ENCODE data around the gene RNF123. TPM values are rescaled to one million over a fixed set of nuclear protein-coding genes. Genes with fewer than 3 reads are reported as not detected.
A peak's percentile ranks its signal among the peaks of the same experiment; 100 is the strongest.

Gene RNF123
- total RNA-seq, 2 donors from 2014 or later: 28.3 to 29.4 TPM

- Histone ChIP-seq H3K4me3 (no peak overlapping the region), H3K4me1 (ENCODE audit: control insufficient read depth in 1 of 2, low read depth in 2 of 2) (peaks cover 20 to 39% of the 10 kb centered on the region in 2 donors), H3K9me3 (no peaks in the 10 kb centered on the region), H3K36me3 (peaks cover 12% of the 10 kb centered on the region), H3K27ac (peak overlapping the region in 1 of 2 donors; percentile 98), H3K27me3 (replicated peaks; ENCODE audit: insufficient read depth) (no peaks in the 10 kb centered on the region)
- DNase-seq (ENCODE audit: low spot score) (no peak), ATAC-seq (ENCODE audit: insufficient number of reproducible peaks, low FRiP score, low read depth) (no peak)
- TF ChIP-seq CTCF (IDR thresholded peaks at IDR 0.05): no peak
Measured at GRCh38 chr3:49721896-49722781, 32.8 kb downstream of the RNF123 start.

- H3K4me1 ChIP-seq (ENCODE audit: control insufficient read depth in 1 of 2, low read depth in 2 of 2): peaks cover 20 to 39% of the 10 kb centered on the region in 2 donors
- ATAC-seq (ENCODE audit: insufficient number of reproducible peaks, low FRiP score, low read depth): no peak
- no peaks in the 10 kb centered on the region for H3K9me3 ChIP-seq
- no peak for TF ChIP-seq CTCF (IDR thresholded peaks at IDR 0.05)
- peaks cover 20% of the 10 kb centered on the region for H3K36me3 ChIP-seq
- peak overlapping the region; percentile 97 for H3K4me3 ChIP-seq
- H3K27ac ChIP-seq: peak overlapping the region; percentile 94 to 98
- no peaks in the 10 kb centered on the region for H3K27me3 ChIP-seq (replicated peaks; ENCODE audit: insufficient read depth)
- no peak for DNase-seq (ENCODE audit: low spot score)
Measured at GRCh38 chr3:49722896-49723295, 33.5 kb downstream of the RNF123 start.

- no peak for TF ChIP-seq CTCF (IDR thresholded peaks at IDR 0.05)
- no peak for DNase-seq (ENCODE audit: low spot score)
- peaks cover 20 to 39% of the 10 kb centered on the region in 2 donors for H3K4me1 ChIP-seq (ENCODE audit: control insufficient read depth in 1 of 2, low read depth in 2 of 2)
Measured at GRCh38 chr3:49723296-49723627, 33.9 kb downstream of the RNF123 start.

GRCh38 chr3:49723628-49724551 is 34.5 kb downstream of the RNF123 start, which contains the start of gene GMPPB:
GMPPB (minus strand) TSS chr3:49723951; CDS start chr3:49723726, 225 bp downstream.
- Histone ChIP-seq H3K27me3 (replicated peaks; ENCODE audit: insufficient read depth) (no peaks in the 10 kb centered on the region), H3K27ac (peak within 1 kb of the TSS; percentile 94 to 98), H3K36me3 (peaks cover 20% of the 10 kb centered on the region), H3K9me3 (no peaks in the 10 kb centered on the region), H3K4me3 (peak within 1 kb of the TSS; percentile 97), H3K4me1 (ENCODE audit: control insufficient read depth in 1 of 2, low read depth in 2 of 2) (peaks cover 16 to 33% of the 10 kb centered on the region in 2 donors)
- TF ChIP-seq CTCF (IDR thresholded peaks at IDR 0.05): no peak
- DNase-seq (ENCODE audit: low spot score) (peak; percentile 86), ATAC-seq (ENCODE audit: insufficient number of reproducible peaks, low FRiP score, low read depth) (peak; percentile 75)

More at GRCh38 chr3:49723296-49723627, 33.9 kb downstream of the RNF123 start:
- Histone ChIP-seq H3K4me3 (peak overlapping the region; percentile 97), H3K9me3 (no peaks in the 10 kb centered on the region), H3K27ac (peak overlapping the region; percentile 94 to 98), H3K27me3 (replicated peaks; ENCODE audit: insufficient read depth) (no peaks in the 10 kb centered on the region), H3K36me3 (peaks cover 20% of the 10 kb centered on the region)
- no peak for ATAC-seq (ENCODE audit: insufficient number of reproducible peaks, low FRiP score, low read depth)

- no peak for TF ChIP-seq CTCF (IDR thresholded peaks at IDR 0.05)
- Histone ChIP-seq H3K27me3 (replicated peaks; ENCODE audit: insufficient read depth) (no peaks in the 10 kb centered on the region), H3K4me3 (peak overlapping the region; percentile 97), H3K27ac (peak overlapping the region; percentile 83 to 92), H3K9me3 (no peaks in the 10 kb centered on the region), H3K4me1 (ENCODE audit: control insufficient read depth in 1 of 2, low read depth in 2 of 2) (peaks cover 13 to 31% of the 10 kb centered on the region in 2 donors), H3K36me3 (peaks cover 20% of the 10 kb centered on the region)
- DNase-seq (ENCODE audit: low spot score) (no peak), ATAC-seq (ENCODE audit: insufficient number of reproducible peaks, low FRiP score, low read depth) (no peak)
Measured at GRCh38 chr3:49724586-49724985, 35.2 kb downstream of the RNF123 start.

All from thoracic aorta (tissue), 2 donors.